ENCODE results near the gene MTG2.

MTG2 gene

DNA sequence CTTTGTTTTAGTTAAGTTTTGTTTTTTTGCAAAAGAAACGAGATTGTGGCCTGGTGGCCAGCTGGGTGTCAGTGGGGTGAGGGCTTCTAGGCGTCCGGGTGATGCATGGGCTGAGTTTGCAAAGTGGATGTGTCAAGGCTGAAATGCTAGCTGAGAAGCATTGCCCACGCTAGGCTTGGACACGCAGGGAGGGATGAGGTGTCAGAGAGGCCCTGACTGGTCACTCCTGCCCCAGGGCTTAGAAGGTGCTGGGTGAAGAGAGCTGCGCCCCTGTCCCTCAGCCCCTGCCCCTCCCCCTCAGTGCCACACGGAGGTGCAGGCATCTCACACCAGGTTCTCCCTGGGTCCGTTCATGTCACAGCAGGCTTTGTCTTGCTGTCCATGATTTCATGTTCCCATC is 63.6 kb downstream of the MTG2 start:
- no peak for DNase-seq (ENCODE audit: low read depth in 2 of 3, low spot score in 1 of 3)

DNA sequence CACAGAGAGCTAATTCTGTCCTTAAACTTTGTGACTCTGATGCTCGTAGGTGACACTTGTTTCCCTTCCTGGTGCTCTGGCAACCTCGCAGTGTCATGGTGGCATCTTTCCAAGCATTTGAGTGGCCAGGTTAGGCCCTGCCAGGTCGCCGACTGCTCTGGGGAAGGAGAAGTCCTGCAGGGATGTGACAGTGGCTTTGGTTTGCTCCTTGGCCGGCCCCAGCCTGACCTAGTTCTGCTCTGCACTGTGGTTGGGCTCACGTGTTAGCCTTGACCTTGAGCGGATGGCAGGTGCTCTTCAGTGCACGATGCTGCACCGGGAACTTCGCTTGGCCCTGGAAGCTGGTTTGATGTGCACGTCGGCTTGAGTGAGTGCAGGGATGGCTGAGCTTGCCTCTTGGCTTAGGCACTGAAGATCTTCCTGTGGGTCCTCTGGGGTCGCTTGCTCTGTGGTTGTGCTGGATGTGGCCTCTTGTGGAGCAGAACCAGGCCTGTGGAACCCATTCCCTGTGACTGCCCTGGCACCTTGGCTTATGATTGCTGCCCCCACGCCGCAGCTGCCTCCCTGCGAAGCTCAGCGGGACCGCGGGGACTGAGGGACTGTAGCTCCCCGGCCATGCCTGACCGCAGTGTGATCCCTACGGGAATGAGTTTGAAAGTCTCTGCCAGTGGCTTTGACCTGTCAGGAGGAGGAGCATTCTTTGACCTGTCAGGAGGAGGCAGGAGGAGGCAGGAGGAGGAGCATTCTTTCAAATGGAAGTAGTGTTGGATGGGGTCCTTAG is 64.2 kb downstream of the MTG2 start:
- no peak for DNase-seq (ENCODE audit: low read depth in 2 of 3, low spot score in 1 of 3)

DNA sequence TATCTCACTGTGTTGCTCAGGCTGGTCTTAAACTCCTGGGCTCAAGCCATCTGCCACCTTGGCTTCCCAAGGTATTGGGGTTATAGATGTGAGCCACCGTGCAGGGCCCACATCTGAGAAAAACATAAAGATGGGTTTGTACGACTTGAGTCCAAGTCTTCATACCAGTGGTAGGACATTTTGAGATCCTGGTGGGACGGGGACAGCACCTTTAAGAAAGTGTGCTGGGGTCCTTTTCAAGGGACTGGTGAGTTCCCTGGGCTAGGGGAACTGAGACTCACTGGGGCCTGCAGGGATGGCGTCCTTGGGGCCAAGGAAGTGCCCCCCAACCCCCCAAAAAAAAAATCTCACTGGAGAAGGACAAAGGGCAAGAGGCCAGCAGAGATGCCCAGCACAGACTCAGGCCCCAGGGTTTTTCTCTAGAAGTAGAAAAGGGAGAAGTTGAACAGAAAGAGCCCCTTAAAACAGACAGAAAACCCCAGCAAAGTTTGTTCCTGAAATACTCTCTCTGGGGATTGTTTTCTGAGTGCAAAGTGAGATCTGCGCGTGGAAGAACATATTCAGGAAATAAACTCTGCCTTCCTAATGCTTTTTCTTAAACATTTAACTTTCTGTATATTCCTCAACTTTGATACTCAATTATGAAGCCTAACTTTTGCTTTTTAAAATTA is 66.2 kb downstream of the MTG2 start:
- no peak for DNase-seq (ENCODE audit: low read depth in 2 of 3, low spot score in 1 of 3)

DNA sequence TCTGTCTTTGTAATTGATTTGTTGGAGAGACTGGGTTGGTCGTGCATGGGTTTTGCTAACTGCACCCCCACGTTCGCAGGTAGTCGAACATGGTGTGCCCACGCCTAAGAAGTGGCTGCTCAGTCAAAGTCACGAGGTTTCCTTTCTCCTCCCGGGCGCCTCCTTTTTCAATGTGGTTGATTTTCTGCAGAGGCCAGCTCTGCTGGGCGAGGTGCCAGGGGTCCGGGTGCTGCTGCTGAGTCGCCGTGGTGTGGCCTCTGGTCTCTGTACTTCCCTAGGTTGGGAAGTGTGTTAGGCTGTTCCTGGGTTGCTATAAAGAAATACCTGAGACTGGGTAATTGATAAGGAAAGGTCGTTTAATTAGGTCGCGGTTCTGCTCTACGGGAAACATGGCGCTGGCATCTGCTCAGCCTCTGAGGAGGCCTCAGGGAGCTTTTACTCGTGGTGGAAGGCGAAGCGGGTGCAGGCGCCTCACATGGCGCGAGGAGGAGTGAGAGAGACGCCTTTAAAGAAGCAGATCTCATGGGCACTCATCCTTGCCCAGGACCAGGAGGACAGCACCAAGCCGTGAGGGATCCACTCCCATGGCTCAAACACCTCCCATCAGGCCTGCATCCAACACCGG is 69.6 kb downstream of the MTG2 start:
- no peak for DNase-seq (ENCODE audit: low read depth in 2 of 3, low spot score in 1 of 3)
